Osteocyte (in vitro differentiated cells): Measurements from ENCODE around the gene PACSIN2. TPM values are rescaled to one million over a fixed set of nuclear protein-coding genes. Genes with fewer than 3 reads are reported as not detected.
A peak's percentile ranks its signal among the peaks of the same experiment; 100 is the strongest.

ENCODE experiments used
- DNase-seq: peaks from one replicate; pipeline ENCODE4 v3.0.0; 2021; ENCODE audit warnings: mixed read lengths; ENCODE audit not compliant: unreplicated experiment; ENCODE audit errors: extremely low spot score
- H3K27ac Mint-ChIP-seq: one replicate; pipeline ENCODE4 v1.8.0; 2021; ENCODE audit warnings: mild to moderate bottlenecking, mixed read lengths; ENCODE audit not compliant: unreplicated experiment
- H3K27me3 Mint-ChIP-seq: one replicate; pipeline ENCODE4 v1.8.0; 2021; ENCODE audit warnings: mixed read lengths; ENCODE audit not compliant: unreplicated experiment
- H3K36me3 Mint-ChIP-seq: one replicate; pipeline ENCODE4 v1.8.0; 2021; ENCODE audit warnings: mixed read lengths; ENCODE audit not compliant: unreplicated experiment
- H3K4me1 Mint-ChIP-seq: one replicate; pipeline ENCODE4 v1.8.0; 2021; ENCODE audit warnings: mixed read lengths; ENCODE audit not compliant: unreplicated experiment
- H3K4me3 Mint-ChIP-seq: one replicate; pipeline ENCODE4 v1.8.0; 2021; ENCODE audit warnings: mild to moderate bottlenecking, moderate library complexity, mixed read lengths; ENCODE audit not compliant: unreplicated experiment
- H3K9me3 Mint-ChIP-seq: one replicate; pipeline ENCODE4 v1.8.0; 2021; ENCODE audit warnings: mixed read lengths; ENCODE audit not compliant: unreplicated experiment
- CTCF ChIP-seq: fragments of 200-600 bp; sonication (generic); IDR thresholded peaks from 2 replicates; pipeline ENCODE4 v1.5.0; 2021; ENCODE audit warnings: antibody characterized with exemption, mild to moderate bottlenecking, moderate library complexity
- total RNA-seq: library from RNA; stranded (reverse); gene quantifications from 2 replicates; pipeline ENCODE4 v1.2.1, GENCODE V29; 2021

The PACSIN2 gene
- total RNA-seq, 1 donor from 2014 or later: 51.7 TPM

GRCh38 chr22:42942351-42942750 is 72.6 kb downstream of the PACSIN2 start:
- Mint-ChIP-seq H3K4me1 (peaks cover 81% of the 10 kb centered on the region), H3K9me3 (no peaks in the 10 kb centered on the region), H3K27me3 (no peaks in the 10 kb centered on the region), H3K27ac (no peak overlapping the region), H3K36me3 (peaks cover 6% of the 10 kb centered on the region), H3K4me3 (no peak overlapping the region)
- no peak for TF ChIP-seq CTCF
- no peak for DNase-seq

- Mint-ChIP-seq H3K27me3 (no peaks in the 10 kb centered on the region), H3K27ac (peak overlapping the region; percentile 94), H3K36me3 (peaks cover 4% of the 10 kb centered on the region), H3K4me3 (no peak overlapping the region), H3K4me1 (peaks cover 75% of the 10 kb centered on the region), H3K9me3 (no peaks in the 10 kb centered on the region)
- DNase-seq: no peak
- no peak for TF ChIP-seq CTCF
These were observed 74.9 kb downstream of the PACSIN2 start for GRCh38 chr22:42939941-42940653.

GRCh38 chr22:42939451-42939881 is 75.5 kb downstream of the PACSIN2 start:
- Mint-ChIP-seq H3K36me3 (peaks cover 4% of the 10 kb centered on the region), H3K4me1 (peaks cover 78% of the 10 kb centered on the region), H3K27me3 (no peaks in the 10 kb centered on the region), H3K27ac (peak overlapping the region; percentile 94), H3K9me3 (no peaks in the 10 kb centered on the region), H3K4me3 (no peak overlapping the region)
- no peak for DNase-seq
- TF ChIP-seq CTCF: no peak

GRCh38 chr22:42938976-42939375 is 76.0 kb downstream of the PACSIN2 start:
- peaks cover 78% of the 10 kb centered on the region for H3K4me1 Mint-ChIP-seq
- no peaks in the 10 kb centered on the region for H3K9me3 Mint-ChIP-seq
- H3K27me3 Mint-ChIP-seq: no peaks in the 10 kb centered on the region
- H3K4me3 Mint-ChIP-seq: no peak overlapping the region
- H3K36me3 Mint-ChIP-seq: peaks cover 4% of the 10 kb centered on the region
- no peak for DNase-seq
- TF ChIP-seq CTCF: no peak
- peak overlapping the region; percentile 94 for H3K27ac Mint-ChIP-seq

- no peak for DNase-seq
- H3K4me3 Mint-ChIP-seq: no peak overlapping the region
- H3K36me3 Mint-ChIP-seq: peaks cover 4% of the 10 kb centered on the region
- H3K27me3 Mint-ChIP-seq: no peaks in the 10 kb centered on the region
- H3K9me3 Mint-ChIP-seq: no peaks in the 10 kb centered on the region
- peaks cover 78% of the 10 kb centered on the region for H3K4me1 Mint-ChIP-seq
- peak overlapping the region; percentile 94 for H3K27ac Mint-ChIP-seq
- TF ChIP-seq CTCF: no peak
These were observed 76.5 kb downstream of the PACSIN2 start for GRCh38 chr22:42938449-42938848.
